Astrocyte (in vitro differentiated cells and primary cell): ENCODE data around the gene ERMP1. TPM values are rescaled to one million over a fixed set of nuclear protein-coding genes. Genes with fewer than 3 reads are reported as not detected.

Source experiments
- DNase-seq: peaks from one replicate; pipeline ENCODE4 v3.0.0-alpha.2; 2010; ENCODE audit warnings: low read depth
- FAIRE-seq: peaks from 2 replicates; lab custom pipeline; 2011; peaks lifted over from hg19 to GRCh38; lab: Jason Lieb, UNC
- H2AFZ ChIP-seq: 2 replicates; pipeline ENCODE4 v1.6.0; 2012; ENCODE audit warnings: low read depth, low read length, inconsistent platforms
- H3K27ac ChIP-seq: 2 replicates; pipeline ENCODE4 v1.5.1; 2011; ENCODE audit warnings: low read depth, low read length, inconsistent platforms
- H3K27me3 ChIP-seq: 2 replicates; pipeline ENCODE4 v1.6.0; 2011; ENCODE audit warnings: low read length, inconsistent platforms; ENCODE audit not compliant: insufficient read depth
- H3K36me3 ChIP-seq: 2 replicates; pipeline ENCODE4 v1.5.1; 2011; ENCODE audit warnings: low read length, inconsistent platforms; ENCODE audit not compliant: insufficient read depth
- H3K4me1 ChIP-seq: 2 replicates; pipeline ENCODE4 v1.5.1; 2011; ENCODE audit warnings: low read length, inconsistent platforms; ENCODE audit not compliant: insufficient read depth
- H3K4me2 ChIP-seq: 2 replicates; pipeline ENCODE4 v1.6.0; 2012; ENCODE audit warnings: low read length, inconsistent platforms
- H3K4me3 ChIP-seq: 2 replicates; pipeline ENCODE4 v1.5.1; 2011; ENCODE audit warnings: low read depth, mild to moderate bottlenecking, low read length, inconsistent platforms; ENCODE audit not compliant: insufficient read depth
- H3K79me2 ChIP-seq: 2 replicates; pipeline ENCODE4 v1.6.0; 2012; ENCODE audit warnings: mild to moderate bottlenecking, low read length, inconsistent platforms; ENCODE audit not compliant: insufficient read depth
- H3K9ac ChIP-seq: 2 replicates; pipeline ENCODE4 v1.6.0; 2012; ENCODE audit warnings: mild to moderate bottlenecking, low read length, inconsistent platforms
- H3K9me3 ChIP-seq: 2 replicates; pipeline ENCODE4 v1.5.1; 2012; ENCODE audit warnings: low read depth, mild to moderate bottlenecking, low read length, inconsistent platforms; ENCODE audit not compliant: insufficient read depth
- H4K20me1 ChIP-seq: 2 replicates; pipeline ENCODE4 v1.6.0; 2012; ENCODE audit warnings: low read length, inconsistent platforms; ENCODE audit not compliant: insufficient read depth
- H3K27ac Mint-ChIP-seq: one replicate; pipeline ENCODE4 v1.8.0; 2021; ENCODE audit warnings: mild to moderate bottlenecking, mixed read lengths; ENCODE audit not compliant: unreplicated experiment
- H3K27me3 Mint-ChIP-seq: one replicate; pipeline ENCODE4 v1.8.0; 2021; ENCODE audit warnings: low read depth, mixed read lengths; ENCODE audit not compliant: unreplicated experiment
- H3K36me3 Mint-ChIP-seq: one replicate; pipeline ENCODE4 v1.8.0; 2021; ENCODE audit warnings: low read depth, mixed read lengths; ENCODE audit not compliant: unreplicated experiment
- H3K4me1 Mint-ChIP-seq: one replicate; pipeline ENCODE4 v1.8.0; 2021; ENCODE audit warnings: low read depth, mixed read lengths; ENCODE audit not compliant: unreplicated experiment
- H3K4me3 Mint-ChIP-seq: one replicate; pipeline ENCODE4 v1.8.0; 2021; ENCODE audit warnings: mild to moderate bottlenecking, moderate library complexity, mixed read lengths; ENCODE audit not compliant: unreplicated experiment
- H3K9me3 Mint-ChIP-seq: one replicate; pipeline ENCODE4 v1.8.0; 2021; ENCODE audit warnings: mild to moderate bottlenecking, mixed read lengths; ENCODE audit not compliant: unreplicated experiment
- CTCF ChIP-seq: IDR thresholded peaks from 2 replicates; pipeline ENCODE4 v1.5.1; 2011; ENCODE audit warnings: low read depth, mild to moderate bottlenecking, inconsistent platforms, low read length, moderate library complexity; ENCODE audit not compliant: insufficient read depth
- EZH2 ChIP-seq: IDR thresholded peaks from 2 replicates; pipeline ENCODE4 v1.6.1; 2012; ENCODE audit warnings: mild to moderate bottlenecking, low read length, inconsistent platforms; ENCODE audit not compliant: insufficient read depth
- total RNA-seq: library from RNA; stranded (reverse); gene quantifications from 2 replicates; pipeline ENCODE4 v1.2.1, GENCODE V29; 2021

The ERMP1 gene
- total RNA-seq, 1 donor from 2014 or later, result 8.8 TPM

DNA sequence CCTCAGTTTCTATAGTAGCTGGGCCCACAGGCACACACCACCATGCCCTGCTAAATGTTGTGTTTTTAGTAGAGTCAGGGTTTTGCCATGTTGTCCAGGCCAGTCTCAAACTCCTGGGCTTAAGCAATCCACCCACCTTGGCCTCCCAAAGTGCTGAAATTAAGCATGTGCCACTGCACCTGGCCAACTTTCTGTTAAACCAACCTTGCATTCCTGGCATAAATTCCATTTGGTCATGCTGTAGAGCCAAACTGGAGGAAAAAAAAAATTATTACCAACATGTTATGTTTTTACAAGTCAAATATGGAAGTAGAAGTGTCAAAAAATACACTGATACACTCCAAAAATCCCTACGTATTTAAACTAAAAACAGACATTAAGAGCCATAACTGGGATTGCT is 54.1 kb downstream of the ERMP1 start:
- Mint-ChIP-seq H3K4me3 (no peak overlapping the region), H3K4me1 (peaks cover 11% of the 10 kb centered on the region), H3K9me3 (peaks cover 18% of the 10 kb centered on the region), H3K27ac (no peak overlapping the region), H3K27me3 (no peaks in the 10 kb centered on the region), H3K36me3 (peaks cover 47% of the 10 kb centered on the region)
- H3K36me3 ChIP-seq, result peaks cover 31% of the 10 kb centered on the region
- no peaks in the 10 kb centered on the region for H3K4me1 ChIP-seq
- H2AFZ ChIP-seq, result no peak overlapping the region
- H3K27me3 ChIP-seq, result no peaks in the 10 kb centered on the region
- H3K79me2 ChIP-seq, result no peaks in the 10 kb centered on the region
- no peak overlapping the region for H3K4me2 ChIP-seq
- no peak overlapping the region for H3K27ac ChIP-seq
- DNase-seq (no peak), FAIRE-seq (no peak)
- H3K9ac ChIP-seq, result no peak overlapping the region
- no peak overlapping the region for H3K4me3 ChIP-seq
- H3K9me3 ChIP-seq, result peaks cover 8% of the 10 kb centered on the region
- TF ChIP-seq EZH2, result no peak
- no peak for TF ChIP-seq CTCF
- H4K20me1 ChIP-seq, result no peaks in the 10 kb centered on the region

GRCh38 chr9:5773324-5773999 is 59.5 kb downstream of the ERMP1 start:
- H3K4me1 ChIP-seq, result no peaks in the 10 kb centered on the region
- Mint-ChIP-seq H3K36me3 (peaks cover 13% of the 10 kb centered on the region), H3K9me3 (no peaks in the 10 kb centered on the region), H3K4me1 (peaks cover under 1% of the 10 kb centered on the region), H3K4me3 (no peak overlapping the region), H3K27me3 (no peaks in the 10 kb centered on the region), H3K27ac (no peak overlapping the region)
- H2AFZ ChIP-seq, result no peak overlapping the region
- DNase-seq (peak; percentile 32), FAIRE-seq (no peak)
- no peak overlapping the region for H3K4me2 ChIP-seq
- TF ChIP-seq CTCF (no peak), EZH2 (no peak)
- H4K20me1 ChIP-seq, result no peaks in the 10 kb centered on the region
- no peak overlapping the region for H3K27ac ChIP-seq
- H3K9me3 ChIP-seq, result peaks cover under 1% of the 10 kb centered on the region
- no peaks in the 10 kb centered on the region for H3K79me2 ChIP-seq
- H3K4me3 ChIP-seq, result no peak overlapping the region
- peaks cover 68% of the 10 kb centered on the region for H3K36me3 ChIP-seq
- no peak overlapping the region for H3K9ac ChIP-seq
- no peaks in the 10 kb centered on the region for H3K27me3 ChIP-seq
